Measurements from ENCODE around the gene PDCD11.
"Not testable (repeated sequence)": the region's sequence is repeated elsewhere in the genome, so short reads cannot be mapped to it uniquely, and the experiment has no call there.

The PDCD11 gene

GRCh38 chr10:103476046-103476768, 79.8 kb downstream of the PDCD11 start:
- Mint-ChIP-seq H3K4me3 (no peak overlapping the region), H3K27ac (peak overlapping the region; percentile 19 to 41), H3K36me3 (ENCODE audit: insufficient read depth) (no peaks in the 10 kb centered on the region), H3K9me3 (no peaks in the 10 kb centered on the region), H3K4me1 (ENCODE audit: low read depth in 2 of 2) (peaks cover 21 to 25% of the 10 kb centered on the region in 2 donors), H3K27me3 (no peaks in the 10 kb centered on the region)
- ATAC-seq (replicated peaks), result peak; percentile 49
- no peak for DNase-seq

GRCh38 chr10:103478671-103479070, 82.2 kb downstream of the PDCD11 start:
- H3K9me3 Mint-ChIP-seq, result no peaks in the 10 kb centered on the region
- H3K27ac Mint-ChIP-seq, result no peak overlapping the region
- ATAC-seq (replicated peaks), result no peak
- H3K27me3 Mint-ChIP-seq, result no peaks in the 10 kb centered on the region
- no peak overlapping the region for H3K4me3 Mint-ChIP-seq
- peaks cover 14 to 19% of the 10 kb centered on the region in 2 donors for H3K4me1 Mint-ChIP-seq (ENCODE audit: low read depth in 2 of 2)
- DNase-seq, result no peak
- H3K36me3 Mint-ChIP-seq (ENCODE audit: insufficient read depth), result no peaks in the 10 kb centered on the region

GRCh38 chr10:103479135-103479534, 82.7 kb downstream of the PDCD11 start, which contains the start of gene CALHM3:
Gene CALHM3 (minus strand): TSS chr10:103479240. CDS start chr10:103479032, 208 bp downstream.
- Mint-ChIP-seq H3K4me1 (ENCODE audit: low read depth in 2 of 2) (peaks cover 14 to 18% of the 10 kb centered on the region in 2 donors), H3K27ac (no peak within 1 kb of the TSS), H3K36me3 (ENCODE audit: insufficient read depth) (no peaks in the 10 kb centered on the region), H3K4me3 (no peak within 1 kb of the TSS), H3K9me3 (no peaks in the 10 kb centered on the region), H3K27me3 (no peaks in the 10 kb centered on the region)
- DNase-seq (no peak), ATAC-seq (replicated peaks) (no peak)

GRCh38 chr10:103480521-103480920, 84.1 kb downstream of the PDCD11 start:
- ATAC-seq (replicated peaks) (no peak), DNase-seq (no peak)
- H3K4me1 Mint-ChIP-seq (ENCODE audit: low read depth in 2 of 2), result peaks cover 14 to 16% of the 10 kb centered on the region in 2 donors
- no peak overlapping the region for H3K27ac Mint-ChIP-seq
- no peak overlapping the region for H3K4me3 Mint-ChIP-seq
- H3K9me3 Mint-ChIP-seq, result no peaks in the 10 kb centered on the region
- H3K27me3 Mint-ChIP-seq, result no peaks in the 10 kb centered on the region
- H3K36me3 Mint-ChIP-seq (ENCODE audit: insufficient read depth), result no peaks in the 10 kb centered on the region

- no peaks in the 10 kb centered on the region for H3K36me3 Mint-ChIP-seq (ENCODE audit: insufficient read depth)
- peak; percentile 81 for ATAC-seq (replicated peaks)
- no peaks in the 10 kb centered on the region for H3K27me3 Mint-ChIP-seq
- H3K9me3 Mint-ChIP-seq, result no peaks in the 10 kb centered on the region
- peak; percentile 52 to 59 (median 58) for DNase-seq
- H3K27ac Mint-ChIP-seq, result no peak overlapping the region
- H3K4me3 Mint-ChIP-seq, result no peak overlapping the region
- H3K4me1 Mint-ChIP-seq (ENCODE audit: low read depth in 2 of 2), result peaks cover 8 to 14% of the 10 kb centered on the region in 2 donors
These were observed 85.6 kb downstream of the PDCD11 start for GRCh38 chr10:103481974-103482531.

GRCh38 chr10:103486635-103487409, 90.4 kb downstream of the PDCD11 start:
- not testable (repeated sequence) for H3K27ac Mint-ChIP-seq; H3K36me3 Mint-ChIP-seq (ENCODE audit: insufficient read depth); H3K27me3 Mint-ChIP-seq; DNase-seq; H3K9me3 Mint-ChIP-seq; ATAC-seq (replicated peaks); H3K4me3 Mint-ChIP-seq
- peaks cover 11 to 13% of the 10 kb centered on the region in 2 donors for H3K4me1 Mint-ChIP-seq (ENCODE audit: low read depth in 2 of 2)

GRCh38 chr10:103487410-103487708, 90.9 kb downstream of the PDCD11 start:
- Mint-ChIP-seq H3K9me3 (no peaks in the 10 kb centered on the region), H3K27me3 (peaks cover 4 to 6% of the 10 kb centered on the region in 2 donors), H3K4me3 (no peak overlapping the region), H3K27ac (no peak overlapping the region), H3K4me1 (ENCODE audit: low read depth in 2 of 2) (peaks cover 9 to 10% of the 10 kb centered on the region in 2 donors), H3K36me3 (ENCODE audit: insufficient read depth) (peaks cover 2% of the 10 kb centered on the region)
- DNase-seq (no peak), ATAC-seq (replicated peaks) (no peak)

GRCh38 chr10:103490986-103491314, 94.5 kb downstream of the PDCD11 start:
- ATAC-seq (replicated peaks) (peak; percentile 13), DNase-seq (no peak)
- peaks cover 15 to 18% of the 10 kb centered on the region in 2 donors for H3K4me1 Mint-ChIP-seq (ENCODE audit: low read depth in 2 of 2)
- H3K27ac Mint-ChIP-seq, result peak overlapping the region in 1 of 2 donors; percentile 17
- peaks cover 24 to 36% of the 10 kb centered on the region in 2 donors for H3K27me3 Mint-ChIP-seq
- H3K36me3 Mint-ChIP-seq (ENCODE audit: insufficient read depth), result peaks cover 2% of the 10 kb centered on the region
- H3K9me3 Mint-ChIP-seq, result no peaks in the 10 kb centered on the region
- H3K4me3 Mint-ChIP-seq, result no peak overlapping the region

- Mint-ChIP-seq H3K27ac (peak overlapping the region in 1 of 2 donors; percentile 68), H3K9me3 (no peaks in the 10 kb centered on the region), H3K27me3 (peaks cover 26 to 39% of the 10 kb centered on the region in 2 donors), H3K4me3 (peak overlapping the region in 1 of 2 donors; percentile 88), H3K4me1 (ENCODE audit: low read depth in 2 of 2) (peaks cover 15 to 18% of the 10 kb centered on the region in 2 donors), H3K36me3 (ENCODE audit: insufficient read depth) (peaks cover 2% of the 10 kb centered on the region)
- ATAC-seq (replicated peaks) (no peak), DNase-seq (no peak)
These were observed 95.4 kb downstream of the PDCD11 start for GRCh38 chr10:103491729-103492364.

GRCh38 chr10:103492655-103493261, 96.3 kb downstream of the PDCD11 start:
- Mint-ChIP-seq H3K4me3 (peak overlapping the region; percentile 82 to 88), H3K4me1 (ENCODE audit: low read depth in 2 of 2) (peaks cover 15 to 18% of the 10 kb centered on the region in 2 donors), H3K27ac (peak overlapping the region in 1 of 2 donors; percentile 68), H3K36me3 (ENCODE audit: insufficient read depth) (peaks cover 2% of the 10 kb centered on the region), H3K9me3 (no peaks in the 10 kb centered on the region), H3K27me3 (peaks cover 32 to 48% of the 10 kb centered on the region in 2 donors)
- ATAC-seq (replicated peaks) (no peak), DNase-seq (no peak)

GRCh38 chr10:103493362-103493915, 97.0 kb downstream of the PDCD11 start, which contains the start of gene NEURL1:
Gene NEURL1 (plus strand): TSS chr10:103493705. CDS start chr10:103494388, 683 bp downstream.
- peak in 1 of 3 experiments; percentile 17 for DNase-seq
- peaks cover 2% of the 10 kb centered on the region for H3K36me3 Mint-ChIP-seq (ENCODE audit: insufficient read depth)
- peak within 1 kb of the TSS in 1 of 2 donors; percentile 68 for H3K27ac Mint-ChIP-seq
- H3K4me1 Mint-ChIP-seq (ENCODE audit: low read depth in 2 of 2), result peaks cover 15 to 18% of the 10 kb centered on the region in 2 donors
- no peaks in the 10 kb centered on the region for H3K9me3 Mint-ChIP-seq
- peaks cover 34 to 52% of the 10 kb centered on the region in 2 donors for H3K27me3 Mint-ChIP-seq
- peak within 1 kb of the TSS; percentile 82 to 88 for H3K4me3 Mint-ChIP-seq
- peak; percentile 21 for ATAC-seq (replicated peaks)

- H3K27ac Mint-ChIP-seq, result no peak overlapping the region
- H3K36me3 Mint-ChIP-seq (ENCODE audit: insufficient read depth), result peaks cover 2% of the 10 kb centered on the region
- H3K4me3 Mint-ChIP-seq, result peak overlapping the region; percentile 67 to 71
- peaks cover 15 to 18% of the 10 kb centered on the region in 2 donors for H3K4me1 Mint-ChIP-seq (ENCODE audit: low read depth in 2 of 2)
- H3K27me3 Mint-ChIP-seq, result peaks cover 38 to 59% of the 10 kb centered on the region in 2 donors
- DNase-seq, result peak; percentile 39 to 43 (median 42)
- peak; percentile 70 for ATAC-seq (replicated peaks)
- H3K9me3 Mint-ChIP-seq, result no peaks in the 10 kb centered on the region
These were observed 97.8 kb downstream of the PDCD11 start for GRCh38 chr10:103493916-103494877.
